ENCODE measurements around the gene CHD6.

GRCh38 chr20:41621971-41622370 lies 3.8 kb upstream of the CHD6 start:
- no peak for TF ChIP-seq TAF1 (IDR thresholded peaks at IDR 0.05; ENCODE audit: borderline replicate concordance, low read depth, low read length)
- no peak for TF ChIP-seq POLR2AphosphoS5 (IDR thresholded peaks at IDR 0.05; ENCODE audit: low read depth, low read length)

Data from GM12892 (cell line).